ENCODE data around the gene CTSW. TPM values are rescaled to one million over a fixed set of nuclear protein-coding genes. Genes with fewer than 3 reads are reported as not detected.

The CTSW gene
- polyA plus RNA-seq, 3 donors from 2014 or later = 2,066 to 3,052 (median 2,928) TPM

DNA sequence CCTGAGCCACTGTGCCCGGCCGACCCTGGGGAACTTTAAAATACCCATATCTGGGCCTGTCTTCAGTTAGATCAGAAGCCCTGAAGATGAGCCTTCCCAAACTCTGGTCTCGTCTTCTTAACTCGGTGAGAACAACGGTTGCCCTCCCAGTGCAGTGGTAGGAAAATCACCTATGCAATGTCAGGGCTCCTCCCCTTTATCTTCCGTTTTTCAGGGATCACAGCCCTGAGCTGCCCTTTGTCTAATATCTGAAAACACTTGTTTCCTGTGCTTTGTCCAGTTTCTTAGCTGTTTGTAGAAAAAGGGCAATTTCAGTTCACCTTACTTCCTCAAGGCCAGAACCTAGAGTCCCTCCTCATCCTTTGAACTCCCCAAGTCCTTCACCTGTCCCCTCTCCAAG is 49.0 kb downstream of the CTSW start:
- DNase-seq = no peak
- H3K27ac Mint-ChIP-seq = peak overlapping the region; percentile 89 to 97 (median 95)
- H3K4me3 Mint-ChIP-seq = peak overlapping the region; percentile 78 to 88 (median 81)
- no peaks in the 10 kb centered on the region for H3K36me3 Mint-ChIP-seq
- peaks cover 28 to 35% of the 10 kb centered on the region in 2 donors for H3K4me1 Mint-ChIP-seq
- peaks cover 0 to 10% (median 9%) of the 10 kb centered on the region in 3 donors for H3K27me3 Mint-ChIP-seq (ENCODE audit: low read depth in 3 of 3)
- no peaks in the 10 kb centered on the region for H3K9me3 Mint-ChIP-seq

DNA sequence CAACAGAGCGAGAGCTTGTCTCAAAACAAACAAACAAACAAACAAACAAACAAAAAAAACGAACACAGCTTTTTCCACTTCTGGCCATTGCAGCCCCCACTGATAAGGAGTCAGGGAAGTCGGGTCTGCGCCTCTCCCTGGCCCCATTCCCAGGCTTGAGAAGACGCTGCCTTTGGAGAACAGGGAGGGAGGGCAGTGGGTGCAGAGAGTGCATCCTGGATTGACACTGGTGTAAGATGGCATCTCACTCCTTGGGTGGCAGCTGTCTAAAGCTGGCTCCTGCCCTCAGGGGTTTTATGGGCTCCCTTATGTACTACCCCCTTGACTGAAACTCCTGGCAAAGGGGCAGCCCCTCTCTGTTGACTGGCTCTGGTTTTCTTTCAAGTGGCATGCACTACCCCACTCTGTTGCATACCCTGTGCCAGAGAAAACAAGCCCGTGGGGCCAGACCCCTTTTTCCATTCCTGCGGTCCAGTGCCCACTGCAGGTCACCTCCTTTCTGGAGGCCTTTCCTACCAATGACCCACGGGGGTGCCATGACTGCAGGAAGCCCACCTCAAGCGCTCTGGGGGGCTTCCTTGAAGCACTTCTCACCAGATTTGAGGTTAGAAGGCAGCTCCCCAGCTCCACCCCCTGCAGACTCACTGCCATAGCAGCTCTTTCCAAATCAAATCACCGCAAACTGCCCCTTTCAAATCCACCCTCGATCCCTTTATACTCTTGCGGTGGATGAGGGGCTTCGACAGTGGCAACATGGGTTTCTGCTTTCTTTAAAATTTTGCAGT is 52.3 kb downstream of the CTSW start:
- Mint-ChIP-seq H3K27me3 (ENCODE audit: low read depth in 3 of 3) (peaks cover 2 to 10% (median 9%) of the 10 kb centered on the region in 3 donors), H3K4me3 (no peak overlapping the region)

DNA sequence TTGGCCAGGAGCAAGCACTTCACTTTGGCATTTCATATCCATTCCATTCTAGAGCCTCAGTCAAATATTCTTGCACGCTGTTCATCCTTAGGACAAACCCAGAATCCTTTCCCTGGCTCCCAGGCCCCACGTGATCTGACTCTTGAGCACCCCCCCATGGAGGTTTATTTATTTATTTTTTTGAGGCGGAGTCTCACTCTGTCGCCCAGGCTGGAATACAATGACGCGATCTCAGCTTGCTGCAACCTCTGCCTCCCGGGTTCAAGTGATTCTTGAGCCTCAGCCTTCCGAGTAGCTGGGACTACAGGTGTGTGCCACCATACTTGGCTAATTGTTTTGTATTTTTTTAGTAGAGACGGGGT is 52.9 kb downstream of the CTSW start:
- no peaks in the 10 kb centered on the region for H3K36me3 Mint-ChIP-seq
- H3K4me1 Mint-ChIP-seq = peaks cover 20 to 27% of the 10 kb centered on the region in 2 donors
- H3K9me3 Mint-ChIP-seq = no peaks in the 10 kb centered on the region
- H3K27me3 Mint-ChIP-seq (ENCODE audit: low read depth in 3 of 3) = peaks cover 2 to 10% (median 9%) of the 10 kb centered on the region in 3 donors
- no peak overlapping the region for H3K27ac Mint-ChIP-seq
- no peak overlapping the region for H3K4me3 Mint-ChIP-seq
- no peak for DNase-seq

More for the DNA sequence above, 52.3 kb downstream of the CTSW start:
- Mint-ChIP-seq H3K4me1 (peaks cover 26 to 33% of the 10 kb centered on the region in 2 donors), H3K9me3 (no peaks in the 10 kb centered on the region), H3K36me3 (no peaks in the 10 kb centered on the region), H3K27ac (peak overlapping the region in 3 of 6 donors; percentile 13 to 51 (median 19))
- no peak for DNase-seq

Other genes starting within 250 kb of the CTSW start
- gene SIPA1, start 241.7 kb upstream of the CTSW start, polyA plus RNA-seq = 100 to 1,000 TPM; 166 to 430 (median 222) TPM
- gene RELA, start 216.9 kb upstream of the CTSW start, polyA plus RNA-seq = 10 to 100 TPM; 38.5 to 88.4 (median 41.8) TPM
- 10 to 100 TPM; 41.8 to 49.4 (median 47.7) TPM for gene KAT5, start 167.6 kb upstream of the CTSW start, polyA plus RNA-seq
- 100 to 1,000 TPM in 2 of 3 donors, 10 to 100 TPM in 1; 37.4 to 160 (median 124) TPM for gene RNASEH2C, start 159.0 kb upstream of the CTSW start, polyA plus RNA-seq
- 10 to 100 TPM in 1 of 3 donors, 1 to 10 TPM in 2; 7.6 to 20.8 (median 8.2) TPM for gene AP5B1, start 98.9 kb upstream of the CTSW start, polyA plus RNA-seq
- gene OVOL1, start 92.8 kb upstream of the CTSW start, polyA plus RNA-seq = not detected
- 1 to 10 TPM in 2 of 3 donors, under 1 TPM in 1; 0.30 to 1.7 (median 1.6) TPM for gene SNX32, start 45.9 kb upstream of the CTSW start, polyA plus RNA-seq
- gene CFL1, start 21.7 kb upstream of the CTSW start, polyA plus RNA-seq = 1,000 to 10,000 TPM; 2,883 to 4,279 (median 3,963) TPM
- 10 to 100 TPM; 22.7 to 47.0 (median 32.2) TPM for gene MUS81, start 19.4 kb upstream of the CTSW start, polyA plus RNA-seq
- 1 to 10 TPM; 1.6 to 6.3 (median 3.6) TPM for gene EFEMP2, start 7.0 kb upstream of the CTSW start, polyA plus RNA-seq
- gene FIBP, start 8.6 kb downstream of the CTSW start, polyA plus RNA-seq = 100 to 1,000 TPM; 120 to 145 (median 141) TPM
- gene CCDC85B, start 10.8 kb downstream of the CTSW start, polyA plus RNA-seq = 100 to 1,000 TPM in 2 of 3 donors, 10 to 100 TPM in 1; 62.9 to 159 (median 142) TPM
- under 1 TPM; 0.13 to 0.30 (median 0.17) TPM for gene FOSL1, start 20.6 kb downstream of the CTSW start, polyA plus RNA-seq
- 10 to 100 TPM; 45.7 to 84.5 (median 60.4) TPM for gene C11orf68, start 39.2 kb downstream of the CTSW start, polyA plus RNA-seq
- gene DRAP1, start 39.6 kb downstream of the CTSW start, polyA plus RNA-seq = 100 to 1,000 TPM; 135 to 234 (median 182) TPM
- gene TSGA10IP, start 65.6 kb downstream of the CTSW start, polyA plus RNA-seq = not detected
- gene SART1, start 81.9 kb downstream of the CTSW start, polyA plus RNA-seq = 10 to 100 TPM in 2 of 3 donors, 1 to 10 TPM in 1; 7.5 to 53.0 (median 16.1) TPM
- 10 to 100 TPM; 14.0 to 26.0 (median 21.0) TPM for gene EIF1AD, start 122.3 kb downstream of the CTSW start, polyA plus RNA-seq
- 100 to 1,000 TPM; 212 to 366 (median 295) TPM for gene BANF1, start 122.7 kb downstream of the CTSW start, polyA plus RNA-seq
- gene CST6, start 132.2 kb downstream of the CTSW start, polyA plus RNA-seq = not detected
- gene CATSPER1, start 146.6 kb downstream of the CTSW start, polyA plus RNA-seq = 10 to 100 TPM; 17.2 to 41.1 (median 20.8) TPM
- not detected for gene GAL3ST3, start 169.3 kb downstream of the CTSW start, polyA plus RNA-seq
- 100 to 1,000 TPM in 1 of 3 donors, 10 to 100 TPM in 2; 71.7 to 141 (median 76.7) TPM for gene SF3B2, start 172.5 kb downstream of the CTSW start, polyA plus RNA-seq
- gene PACS1, start 190.4 kb downstream of the CTSW start, polyA plus RNA-seq = 10 to 100 TPM; 10.0 to 72.3 (median 23.9) TPM

All from immature natural killer cell (primary cell).